ENCODE measurements around the gene HSPH1. TPM values are rescaled to one million over a fixed set of nuclear protein-coding genes. Genes with fewer than 3 reads are reported as not detected.
"Not testable (repeated sequence)": the region's sequence is repeated elsewhere in the genome, so short reads cannot be mapped to it uniquely, and the experiment has no call there.

Gene HSPH1
- total RNA-seq, 1 experiment from 2014 or later, result 116 TPM

GRCh38 chr13:31179241-31179640 is 17.5 kb upstream of the HSPH1 start:
- ChIA-PET POLR2A (no interaction called here), CTCF (no interaction called here), RAD21 (ENCODE audit: low non-redundant PET in 1 of 2, low total read pairs in 2 of 2, uncharacterized antibody in 2 of 2, unreplicated experiment in 2 of 2) (no interaction called here)
- no peak for TF ChIP-seq RAD21 (IDR thresholded peaks at IDR 0.05; ENCODE audit: low read depth)
- TF ChIP-seq ATF3 (IDR thresholded peaks at IDR 0.05), result no peak
- TF ChIP-seq CEBPB (IDR thresholded peaks at IDR 0.05; ENCODE audit: low read depth), result no peak
- TF ChIP-seq ZFX (IDR thresholded peaks at IDR 0.05), result no peak
- no peak for TF ChIP-seq CTCF (IDR thresholded peaks at IDR 0.05 in 2 of 3, conservative IDR thresholded peaks at IDR 0.05 in 1 of 3; ENCODE audit: borderline replicate concordance in 1 of 3, insufficient read depth in 1 of 3, low read depth in 2 of 3, low read length in 2 of 3)
- no peak for TF ChIP-seq ELF1 (IDR thresholded peaks at IDR 0.05; ENCODE audit: borderline replicate concordance, low read depth)
- TF ChIP-seq POLR2A (IDR thresholded peaks at IDR 0.05; ENCODE audit: borderline replicate concordance, extremely low read depth, insufficient read depth, insufficient read length), result no peak
- no peak for TF ChIP-seq MAX (IDR thresholded peaks at IDR 0.05)
- TF ChIP-seq FOSL1 (IDR thresholded peaks at IDR 0.05; ENCODE audit: low read depth), result no peak
- TF ChIP-seq EGR1 (IDR thresholded peaks at IDR 0.05; ENCODE audit: low read depth), result no peak
- no peak for TF ChIP-seq EZH2 (IDR thresholded peaks at IDR 0.05)
- no peak for TF ChIP-seq JUND (IDR thresholded peaks at IDR 0.05)
- no peak for TF ChIP-seq YY1 (IDR thresholded peaks at IDR 0.05; ENCODE audit: extremely low read depth, insufficient replicate concordance, low read depth, low read length)
- ATAC-seq, result no peak
- no peak overlapping the region for H3K27ac ChIP-seq (ENCODE audit: low read depth, low read length)
- no peak overlapping the region for H2AFZ ChIP-seq (ENCODE audit: low read depth, low read length, poor library complexity, severe bottlenecking)
- no TSS peak for BruUV-seq (replicated peaks)
- no peak for DNase-seq (ENCODE audit: low read depth, low spot score)
- H3K4me3 ChIP-seq (replicated peaks in 1 of 2; ENCODE audit: low read depth in 1 of 2, low read length in 2 of 2), result no peak overlapping the region
- no peak overlapping the region for H3K9ac ChIP-seq (ENCODE audit: low read length)
- H3K4me2 ChIP-seq (ENCODE audit: low read length), result no peak overlapping the region
- H3K36me3 ChIP-seq (ENCODE audit: control insufficient read depth in 1 of 2, insufficient read depth in 2 of 2, low read length in 2 of 2), result no peaks in the 10 kb centered on the region
- no peaks in the 10 kb centered on the region for H3K4me1 ChIP-seq (ENCODE audit: control insufficient read depth in 1 of 2, insufficient read depth in 2 of 2, low read length in 2 of 2)
- H3K27me3 ChIP-seq (ENCODE audit: insufficient read depth, low read length), result no peaks in the 10 kb centered on the region
- no peaks in the 10 kb centered on the region for H4K20me1 ChIP-seq (ENCODE audit: insufficient read depth)
- H3K9me3 ChIP-seq (ENCODE audit: control insufficient read depth in 1 of 2, insufficient read depth in 1 of 2, low read depth in 1 of 2, low read length in 2 of 2), result no peaks in the 10 kb centered on the region
- no peaks in the 10 kb centered on the region for H3K79me2 ChIP-seq (ENCODE audit: insufficient read depth, low read length)
- no peaks in the 10 kb centered on the region for H3K9me2 ChIP-seq (ENCODE audit: insufficient read depth)
- intact Hi-C loops (cut with micrococcal nuclease), result no loop called here

GRCh38 chr13:31177813-31178495 is 16.2 kb upstream of the HSPH1 start:
- intact Hi-C loops (cut with micrococcal nuclease); H3K27me3 ChIP-seq (ENCODE audit: insufficient read depth, low read length); BruUV-seq (replicated peaks); H3K9ac ChIP-seq (ENCODE audit: low read length); POLR2A ChIA-PET; H3K9me3 ChIP-seq (ENCODE audit: control insufficient read depth in 1 of 2, insufficient read depth in 1 of 2, low read depth in 1 of 2, low read length in 2 of 2); RAD21 ChIA-PET (ENCODE audit: low non-redundant PET in 1 of 2, low total read pairs in 2 of 2, uncharacterized antibody in 2 of 2, unreplicated experiment in 2 of 2); H2AFZ ChIP-seq (ENCODE audit: low read depth, low read length, poor library complexity, severe bottlenecking); H3K27ac ChIP-seq (ENCODE audit: low read depth, low read length); H3K4me1 ChIP-seq (ENCODE audit: control insufficient read depth in 1 of 2, insufficient read depth in 2 of 2, low read length in 2 of 2); DNase-seq (ENCODE audit: low read depth, low spot score); H3K4me2 ChIP-seq (ENCODE audit: low read length); ATAC-seq; H3K79me2 ChIP-seq (ENCODE audit: insufficient read depth, low read length); H3K4me3 ChIP-seq (replicated peaks in 1 of 2; ENCODE audit: low read depth in 1 of 2, low read length in 2 of 2); H3K36me3 ChIP-seq (ENCODE audit: control insufficient read depth in 1 of 2, insufficient read depth in 2 of 2, low read length in 2 of 2); H3K9me2 ChIP-seq (ENCODE audit: insufficient read depth); H4K20me1 ChIP-seq (ENCODE audit: insufficient read depth): not testable (repeated sequence)
- CTCF ChIA-PET, result interaction anchor here (0.9 kb wide), 1 partner anchor 18 kb away, joined by 3 read pairs; no protein-coding TSS in a partner anchor
